H1 (cell line): ENCODE results near the gene LCLAT1.

ENCODE experiments used
- ATF2 ChIP-seq: IDR thresholded peaks from 2 replicates; pipeline ENCODE4 v1.6.1; 2012; ENCODE audit warnings: low read length, inconsistent platforms
- EP300 ChIP-seq, 2 experiments: IDR thresholded peaks; 1 replicate in 1 of 2; 2 replicates in 1 of 2; pipeline ENCODE4 v1.6.1; 2011 to 2012; ENCODE audit warnings: low read depth in 2 of 2, low read length in 2 of 2, mild to moderate bottlenecking in 2 of 2, borderline replicate concordance in 1 of 2, inconsistent platforms in 1 of 2, moderate library complexity in 1 of 2
- JUND ChIP-seq: IDR thresholded peaks from 2 replicates; pipeline ENCODE4 v1.6.1; 2011; ENCODE audit warnings: mild to moderate bottlenecking, improper control_type of control experiment, low read length
- KDM5A ChIP-seq: fragments of 200-600 bp; IDR thresholded peaks from 2 replicates; pipeline ENCODE4 v1.7.1; 2012; ENCODE audit warnings: mild to moderate bottlenecking, low read length, inconsistent platforms, mixed read lengths
- SP2 ChIP-seq: IDR thresholded peaks from 2 replicates; pipeline ENCODE4 v1.6.1; 2012; ENCODE audit warnings: mild to moderate bottlenecking, low read length, inconsistent platforms
- SRF ChIP-seq: IDR thresholded peaks from 2 replicates; pipeline ENCODE4 v1.6.1; 2011; ENCODE audit warnings: mild to moderate bottlenecking, low read depth, low read length, moderate library complexity
- TAF1 ChIP-seq: IDR thresholded peaks from 2 replicates; pipeline ENCODE4 v1.6.1; 2011; ENCODE audit warnings: mild to moderate bottlenecking, low read depth, low read length
- USF2 ChIP-seq: IDR thresholded peaks from 2 replicates; pipeline ENCODE4 v1.6.1; 2011; ENCODE audit warnings: low read length, improper control_type of control experiment
- YY1 ChIP-seq: IDR thresholded peaks from 2 replicates; pipeline ENCODE4 v1.6.1; 2011; ENCODE audit warnings: low read depth, mild to moderate bottlenecking, low read length
- TF ChIP-seq, protein P1 (sequence below), 3 experiments: IDR thresholded peaks; 1 replicate in 2 of 3; 2 replicates in 1 of 3; pipeline versions ENCODE4 v1.5.1 to v1.6.1; 2011; ENCODE audit warnings: low read length in 3 of 3, mild to moderate bottlenecking in 3 of 3, inconsistent platforms in 2 of 3, low read depth in 1 of 3, moderate library complexity in 1 of 3; ENCODE audit not compliant: insufficient read depth in 1 of 3; ENCODE audit errors: control extremely low read depth in 1 of 3
- TF ChIP-seq, protein P2 (sequence below): IDR thresholded peaks from 2 replicates; pipeline ENCODE4 v1.6.1; 2012; ENCODE audit warnings: inconsistent platforms

DNA sequence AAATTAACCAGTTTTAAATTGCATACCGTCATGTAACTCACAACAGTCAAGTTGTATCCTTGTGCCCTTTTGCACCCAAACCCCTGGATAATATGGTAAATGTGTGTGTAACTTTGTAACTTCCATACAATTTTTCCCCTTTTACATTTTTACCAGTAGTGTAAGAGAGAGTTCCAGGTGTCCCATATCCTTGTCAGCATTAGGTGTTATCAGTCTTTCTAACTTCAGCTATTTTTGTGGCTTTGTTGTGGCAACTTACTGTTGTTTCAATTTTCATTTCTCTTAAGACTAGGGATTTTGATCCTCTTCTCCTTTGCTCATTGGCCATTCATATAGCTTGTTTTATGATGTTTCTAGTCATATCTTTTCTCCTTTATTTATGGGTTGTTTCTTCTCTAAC lies 94.6 kb downstream of the LCLAT1 start:
- TF ChIP-seq SRF = no peak
- TF ChIP-seq, protein P1, sequence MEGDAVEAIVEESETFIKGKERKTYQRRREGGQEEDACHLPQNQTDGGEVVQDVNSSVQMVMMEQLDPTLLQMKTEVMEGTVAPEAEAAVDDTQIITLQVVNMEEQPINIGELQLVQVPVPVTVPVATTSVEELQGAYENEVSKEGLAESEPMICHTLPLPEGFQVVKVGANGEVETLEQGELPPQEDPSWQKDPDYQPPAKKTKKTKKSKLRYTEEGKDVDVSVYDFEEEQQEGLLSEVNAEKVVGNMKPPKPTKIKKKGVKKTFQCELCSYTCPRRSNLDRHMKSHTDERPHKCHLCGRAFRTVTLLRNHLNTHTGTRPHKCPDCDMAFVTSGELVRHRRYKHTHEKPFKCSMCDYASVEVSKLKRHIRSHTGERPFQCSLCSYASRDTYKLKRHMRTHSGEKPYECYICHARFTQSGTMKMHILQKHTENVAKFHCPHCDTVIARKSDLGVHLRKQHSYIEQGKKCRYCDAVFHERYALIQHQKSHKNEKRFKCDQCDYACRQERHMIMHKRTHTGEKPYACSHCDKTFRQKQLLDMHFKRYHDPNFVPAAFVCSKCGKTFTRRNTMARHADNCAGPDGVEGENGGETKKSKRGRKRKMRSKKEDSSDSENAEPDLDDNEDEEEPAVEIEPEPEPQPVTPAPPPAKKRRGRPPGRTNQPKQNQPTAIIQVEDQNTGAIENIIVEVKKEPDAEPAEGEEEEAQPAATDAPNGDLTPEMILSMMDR (IDR thresholded peaks at IDR 0.05; ENCODE audit: control extremely low read depth in 1 of 3, insufficient read depth in 1 of 3, low read depth in 1 of 3, low read length in 3 of 3) = no peak
- TF ChIP-seq YY1 = no peak
- TF ChIP-seq, protein P2, sequence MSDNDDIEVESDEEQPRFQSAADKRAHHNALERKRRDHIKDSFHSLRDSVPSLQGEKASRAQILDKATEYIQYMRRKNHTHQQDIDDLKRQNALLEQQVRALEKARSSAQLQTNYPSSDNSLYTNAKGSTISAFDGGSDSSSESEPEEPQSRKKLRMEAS = no peak
- no peak for TF ChIP-seq ATF2
- TF ChIP-seq TAF1 = no peak
- no peak for TF ChIP-seq EP300 (IDR thresholded peaks at IDR 0.05; ENCODE audit: borderline replicate concordance in 1 of 2, low read depth in 2 of 2, low read length in 2 of 2)
- no peak for TF ChIP-seq USF2
- TF ChIP-seq SP2 = no peak
- TF ChIP-seq KDM5A = no peak
- TF ChIP-seq JUND = no peak
